OCI-LY7 (cell line): ENCODE results near the gene RNF167. TPM values are rescaled to one million over a fixed set of nuclear protein-coding genes. Genes with fewer than 3 reads are reported as not detected.

Experiments
- BruUV-seq: library from RNA; stranded (reverse); fragments of 400-500 nt; replicated peaks from 2 replicates; lab custom pipeline; 2021; lab: Mats Ljungman, UMichigan
- CTCF ChIA-PET: fragments of 300-600 bp; sonication (Branson Sonifier 250); formaldehyde crosslinking; loops from one replicate; lab custom pipeline; 2022; ENCODE audit warnings: antibody characterized with exemption; ENCODE audit not compliant: unreplicated experiment; lab: Charles Lee
- POLR2A ChIA-PET: fragments of 300-600 bp; sonication (Branson Sonifier 250); formaldehyde crosslinking; loops from one replicate; lab custom pipeline; 2022; ENCODE audit warnings: antibody characterized with exemption; lab: Charles Lee
- DNase-seq: peaks from one replicate; pipeline ENCODE4 v3.0.0-alpha.2; 2015; ENCODE audit warnings: low spot score
- H2AFZ ChIP-seq: fragments of 200-600 bp; sonication (generic), shearing (Covaris generic); 2 replicates; pipeline ENCODE4 v1.6.1; 2014; ENCODE audit warnings: mild to moderate bottlenecking, antibody characterized with exemption, low read length, moderate library complexity
- H3K27ac ChIP-seq: fragments of 200-600 bp; sonication (generic); 2 replicates; pipeline ENCODE4 v1.5.1; 2014; ENCODE audit warnings: mixed run types, low read depth, mild to moderate bottlenecking, moderate library complexity, low read length, inconsistent platforms; ENCODE audit not compliant: poor library complexity, severe bottlenecking
- H3K36me3 ChIP-seq: fragments of 200-600 bp; sonication (generic); 2 replicates; pipeline ENCODE4 v1.6.1; 2014; ENCODE audit warnings: mild to moderate bottlenecking, antibody characterized with exemption, low read length, moderate library complexity, mixed read lengths; ENCODE audit not compliant: insufficient read depth
- H3K4me1 ChIP-seq: fragments of 200-600 bp; sonication (generic); 2 replicates; pipeline ENCODE4 v1.5.1; 2014; ENCODE audit warnings: mild to moderate bottlenecking, low read length; ENCODE audit not compliant: insufficient read depth, poor library complexity, severe bottlenecking
- H3K4me2 ChIP-seq: fragments of 200-600 bp; sonication (generic); 2 replicates; pipeline ENCODE4 v1.6.1; 2014; ENCODE audit warnings: mild to moderate bottlenecking, low read length
- H3K4me3 ChIP-seq: fragments of 200-600 bp; sonication (generic); 2 replicates; pipeline ENCODE4 v1.5.1; 2014; ENCODE audit warnings: mild to moderate bottlenecking, low read depth, low read length; ENCODE audit not compliant: poor library complexity, severe bottlenecking
- H3K79me2 ChIP-seq: fragments of 200-600 bp; sonication (generic); 2 replicates; pipeline ENCODE4 v1.6.1; 2016; ENCODE audit warnings: low read depth, mild to moderate bottlenecking, low read length, moderate library complexity, mixed read lengths; ENCODE audit not compliant: insufficient read depth
- H3K9me2 ChIP-seq: fragments of 200-600 bp; sonication (generic); 2 replicates; pipeline ENCODE4 v1.6.1; 2016; ENCODE audit warnings: mild to moderate bottlenecking, low read length, mixed read lengths; ENCODE audit not compliant: insufficient read depth
- H3K9me3 ChIP-seq: fragments of 200-600 bp; sonication (generic); 2 replicates; pipeline ENCODE4 v1.6.1; 2014; ENCODE audit warnings: mild to moderate bottlenecking, mixed run types, low read length, mixed read lengths
- H4K20me1 ChIP-seq: fragments of 200-600 bp; sonication (generic); 2 replicates; pipeline ENCODE4 v1.6.1; 2014; ENCODE audit warnings: mild to moderate bottlenecking, antibody characterized with exemption, low read length, moderate library complexity, mixed read lengths; ENCODE audit not compliant: insufficient read depth
- EZH2phosphoT487 ChIP-seq: fragments of 200-600 bp; sonication (generic); IDR thresholded peaks from 2 replicates; pipeline ENCODE4 v1.6.1; 2018; ENCODE audit warnings: low read depth, borderline replicate concordance, mild to moderate bottlenecking, mixed run types, antibody characterized with exemption, low read length, moderate library complexity, mixed read lengths
- intact Hi-C: fragments of 100-400 bp; cut with micrococcal nuclease; formaldehyde crosslinking; loops from one replicate; pipeline ENCODE4 v1.10.0; 2022; ENCODE audit not compliant: unreplicated experiment
- total RNA-seq, 2 experiments: library from RNA; depleted of rRNA in 1 of 2; stranded (reverse); fragments of >200 nt in 1 of 2; shearing (Covaris generic) in 1 of 2; gene quantifications; 2 replicates each; pipeline ENCODE4 v1.2.3, GENCODE V29; 2014 to 2022
- TF ChIP-seq, protein P1 (sequence below): fragments of 200-600 bp; sonication (generic); conservative IDR thresholded peaks from 2 replicates; pipeline ENCODE4 v1.5.1; 2014; ENCODE audit warnings: mild to moderate bottlenecking, antibody characterized with exemption, low read length, moderate library complexity, mixed read lengths

RNF167 gene
- total RNA-seq, 2 experiments from 2014 or later, result 46.5 to 124 TPM

DNA sequence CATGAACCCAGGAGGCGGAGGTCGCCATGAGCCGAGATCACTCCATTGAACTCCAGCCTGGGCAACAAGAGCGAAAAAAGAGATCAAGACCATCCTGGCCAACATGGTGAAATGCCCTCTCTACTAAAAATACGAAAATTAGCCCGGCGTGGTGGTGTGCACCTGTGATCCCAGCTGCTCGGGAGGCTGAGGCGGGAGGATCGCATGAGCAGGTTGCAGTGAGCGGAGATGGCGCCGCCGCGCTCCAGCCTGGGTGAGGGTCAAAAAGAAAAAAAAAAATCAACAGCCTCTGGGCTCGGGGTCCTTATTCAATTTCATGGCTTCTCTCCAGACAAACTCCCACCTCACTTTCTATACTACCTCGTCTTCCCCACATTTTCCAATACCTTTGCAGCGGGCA, 11.2 kb upstream of the RNF167 start:
- no peak overlapping the region for H2AFZ ChIP-seq
- POLR2A ChIA-PET, result interaction anchor here (0.7 to 1.4 kb wide), 2 partner anchors 10 to 71 kb away, joined by 3 to 5 read pairs; partner anchors contain the start of gene SLC25A11
- intact Hi-C loops, result no loop called here

DNA sequence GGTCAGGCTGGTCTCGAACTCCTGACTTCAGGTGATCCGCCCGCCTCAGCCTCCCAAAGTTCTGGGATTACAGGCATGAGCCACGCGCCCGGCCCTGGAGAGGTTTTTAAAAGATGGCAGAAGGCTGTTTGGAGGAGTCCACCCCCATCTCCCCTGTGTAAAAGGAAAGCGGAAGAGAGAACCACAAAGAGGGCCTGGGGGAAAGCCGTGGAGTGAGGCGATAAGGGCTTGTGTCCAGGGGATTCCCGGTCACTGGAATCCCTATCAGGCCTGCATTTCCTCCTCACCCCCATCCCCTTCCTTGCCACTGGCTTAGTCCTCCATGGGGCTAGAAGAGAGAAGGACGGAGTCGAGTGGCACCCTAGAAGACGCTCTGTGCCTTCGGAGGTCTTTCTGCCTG, 8.1 kb upstream of the RNF167 start, which contains the start of gene GP1BA:
Gene GP1BA (plus strand): TSS at position 315 of the 400 bp plus-strand sequence. CDS start 328 bp downstream, outside the sequence.
- ChIA-PET CTCF (no interaction called here), POLR2A (no interaction called here)
- Histone ChIP-seq H3K9me3 (no peaks in the 10 kb centered on the region), H3K9me2 (no peaks in the 10 kb centered on the region), H3K79me2 (no peaks in the 10 kb centered on the region), H3K36me3 (peaks cover 29% of the 10 kb centered on the region), H3K4me1 (peaks cover 3% of the 10 kb centered on the region), H3K4me2 (no peak within 1 kb of the TSS), H2AFZ (no peak within 1 kb of the TSS), H4K20me1 (no peaks in the 10 kb centered on the region), H3K4me3 (no peak within 1 kb of the TSS), H3K27ac (no peak within 1 kb of the TSS)
- TF ChIP-seq, protein P1, sequence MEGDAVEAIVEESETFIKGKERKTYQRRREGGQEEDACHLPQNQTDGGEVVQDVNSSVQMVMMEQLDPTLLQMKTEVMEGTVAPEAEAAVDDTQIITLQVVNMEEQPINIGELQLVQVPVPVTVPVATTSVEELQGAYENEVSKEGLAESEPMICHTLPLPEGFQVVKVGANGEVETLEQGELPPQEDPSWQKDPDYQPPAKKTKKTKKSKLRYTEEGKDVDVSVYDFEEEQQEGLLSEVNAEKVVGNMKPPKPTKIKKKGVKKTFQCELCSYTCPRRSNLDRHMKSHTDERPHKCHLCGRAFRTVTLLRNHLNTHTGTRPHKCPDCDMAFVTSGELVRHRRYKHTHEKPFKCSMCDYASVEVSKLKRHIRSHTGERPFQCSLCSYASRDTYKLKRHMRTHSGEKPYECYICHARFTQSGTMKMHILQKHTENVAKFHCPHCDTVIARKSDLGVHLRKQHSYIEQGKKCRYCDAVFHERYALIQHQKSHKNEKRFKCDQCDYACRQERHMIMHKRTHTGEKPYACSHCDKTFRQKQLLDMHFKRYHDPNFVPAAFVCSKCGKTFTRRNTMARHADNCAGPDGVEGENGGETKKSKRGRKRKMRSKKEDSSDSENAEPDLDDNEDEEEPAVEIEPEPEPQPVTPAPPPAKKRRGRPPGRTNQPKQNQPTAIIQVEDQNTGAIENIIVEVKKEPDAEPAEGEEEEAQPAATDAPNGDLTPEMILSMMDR, result no peak
- TF ChIP-seq EZH2phosphoT487, result no peak
- DNase-seq, result no peak
- no TSS peak for BruUV-seq
- intact Hi-C loops, result no loop called here

More for the DNA sequence above, 11.2 kb upstream of the RNF167 start:
- H3K9me2 ChIP-seq, result no peaks in the 10 kb centered on the region
- no peaks in the 10 kb centered on the region for H3K9me3 ChIP-seq
- peaks cover 14% of the 10 kb centered on the region for H3K36me3 ChIP-seq
- H3K4me1 ChIP-seq, result no peaks in the 10 kb centered on the region
- TF ChIP-seq EZH2phosphoT487, result no peak
- TF ChIP-seq, protein P1, result no peak
- H3K27ac ChIP-seq, result no peak overlapping the region
- H4K20me1 ChIP-seq, result no peaks in the 10 kb centered on the region
- BruUV-seq, result no TSS peak
- H3K4me2 ChIP-seq, result no peak overlapping the region
- DNase-seq, result no peak
- H3K4me3 ChIP-seq, result no peak overlapping the region
- CTCF ChIA-PET, result no interaction called here
- H3K79me2 ChIP-seq, result no peaks in the 10 kb centered on the region

DNA sequence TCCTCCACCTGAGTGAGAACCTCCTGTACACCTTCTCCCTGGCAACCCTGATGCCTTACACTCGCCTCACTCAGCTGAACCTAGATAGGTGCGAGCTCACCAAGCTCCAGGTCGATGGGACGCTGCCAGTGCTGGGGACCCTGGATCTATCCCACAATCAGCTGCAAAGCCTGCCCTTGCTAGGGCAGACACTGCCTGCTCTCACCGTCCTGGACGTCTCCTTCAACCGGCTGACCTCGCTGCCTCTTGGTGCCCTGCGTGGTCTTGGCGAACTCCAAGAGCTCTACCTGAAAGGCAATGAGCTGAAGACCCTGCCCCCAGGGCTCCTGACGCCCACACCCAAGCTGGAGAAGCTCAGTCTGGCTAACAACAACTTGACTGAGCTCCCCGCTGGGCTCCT, 7.3 kb upstream of the RNF167 start:
- Histone ChIP-seq H3K36me3 (peaks cover 37% of the 10 kb centered on the region), H3K4me2 (no peak overlapping the region), H3K27ac (no peak overlapping the region), H3K9me2 (no peaks in the 10 kb centered on the region), H2AFZ (no peak overlapping the region), H3K4me1 (peaks cover 3% of the 10 kb centered on the region), H3K9me3 (no peaks in the 10 kb centered on the region), H3K4me3 (no peak overlapping the region), H4K20me1 (no peaks in the 10 kb centered on the region), H3K79me2 (no peaks in the 10 kb centered on the region)
- ChIA-PET POLR2A (no interaction called here), CTCF (no interaction called here)
- BruUV-seq, result no TSS peak
- intact Hi-C loops, result no loop called here
- no peak for TF ChIP-seq EZH2phosphoT487
- TF ChIP-seq, protein P1, result no peak
- no peak for DNase-seq
